ENCODE measurements around the gene ITPKC. TPM values are rescaled to one million over a fixed set of nuclear protein-coding genes. Genes with fewer than 3 reads are reported as not detected.

Gene ITPKC
- polyA plus RNA-seq, 1 of the 3 experiments (the other 2 are of a cell fraction): 6.3 TPM

DNA sequence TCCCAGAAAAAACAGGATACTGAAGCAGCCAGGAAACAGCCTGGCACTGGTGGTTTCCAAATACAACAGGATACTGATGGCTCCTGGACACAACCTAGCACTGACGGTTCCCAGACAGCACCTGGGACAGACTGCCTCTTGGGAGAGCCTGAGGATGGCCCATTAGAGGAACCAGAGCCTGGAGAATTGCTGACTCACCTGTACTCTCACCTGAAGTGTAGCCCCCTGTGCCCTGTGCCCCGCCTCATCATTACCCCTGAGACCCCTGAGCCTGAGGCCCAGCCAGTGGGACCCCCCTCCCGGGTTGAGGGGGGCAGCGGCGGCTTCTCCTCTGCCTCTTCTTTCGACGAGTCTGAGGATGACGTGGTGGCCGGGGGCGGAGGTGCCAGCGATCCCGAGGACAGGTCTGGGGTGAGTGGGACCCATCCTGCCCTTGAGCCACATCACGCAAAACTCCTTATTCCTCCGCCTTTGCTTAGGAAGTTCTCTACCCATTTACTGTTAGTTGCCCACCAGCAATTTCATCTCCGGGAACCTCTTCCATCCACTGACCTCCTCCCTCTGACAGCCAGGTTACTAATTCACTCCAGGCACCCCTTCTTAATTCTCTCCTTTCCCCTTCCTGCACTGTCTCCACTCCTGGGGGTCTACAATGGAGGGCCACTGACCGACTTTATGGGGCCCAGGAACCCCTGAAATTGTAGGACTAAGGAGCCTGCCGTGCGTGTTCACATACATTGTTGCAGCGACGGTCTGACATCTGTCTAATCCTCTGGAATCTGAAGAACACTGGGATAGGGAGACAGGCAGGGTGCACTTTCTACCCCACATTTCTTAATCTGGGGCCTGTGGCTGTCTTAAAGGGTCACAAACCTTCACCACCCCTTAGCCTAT, 1.2 kb downstream of the ITPKC start:
- ChIA-PET POLR2A (interaction anchor here (1.4 to 1.8 kb wide), 2 partner anchors 27 to 55 kb away, joined by 4 to 5 read pairs; partner anchors contain the start of gene NUMBL), CTCF (interaction anchor here (0.9 kb wide), 1 partner anchor 59 kb away, joined by 3 read pairs; no protein-coding TSS in a partner anchor)
- WGBS (ENCODE audit: low lambda C conversion rate): 73% methylated on average over 18 of the region's 20 CpGs
- H4K20me1 ChIP-seq (ENCODE audit: insufficient read depth): peaks cover 3% of the 10 kb centered on the region; the same call in 1 of the 2 replicates
- no peak overlapping the region for H2AFZ ChIP-seq (ENCODE audit: low read depth)
- H3K4me3 ChIP-seq (ENCODE audit: low read depth in 2 of 2, low read length in 1 of 2): peak overlapping the region; percentile 70 to 80
- H3K9me3 ChIP-seq: no peaks in the 10 kb centered on the region
- peaks cover 8 to 35% of the 10 kb centered on the region in 2 experiments; a peak in 1 of 4 replicates for H3K4me1 ChIP-seq (ENCODE audit: control insufficient read depth in 1 of 2, insufficient read depth in 2 of 2, low read depth in 1 of 2, low read length in 1 of 2)
- peaks cover 0 to 5% of the 10 kb centered on the region in 2 experiments for H3K36me3 ChIP-seq (replicated peaks in 1 of 2; ENCODE audit: control insufficient read depth in 1 of 2, insufficient read depth in 2 of 2, low read length in 1 of 2)
- peaks cover 70% of the 10 kb centered on the region for H3K79me2 ChIP-seq (ENCODE audit: insufficient read depth)
- H3K27ac ChIP-seq (ENCODE audit: low read depth in 2 of 2, low read length in 1 of 2): peak overlapping the region; percentile 35 to 100; a peak in 2 of 4 replicates
- DNase-seq: no peak
- H3K9me2 ChIP-seq: no peaks in the 10 kb centered on the region
- H3F3A ChIP-seq (replicated peaks; ENCODE audit: insufficient read depth): peaks cover 17% of the 10 kb centered on the region
- peak overlapping the region; percentile 98 for H3K9ac ChIP-seq
- H3K27me3 ChIP-seq (ENCODE audit: insufficient read depth): no peaks in the 10 kb centered on the region
- peak overlapping the region; percentile 89 for H3K4me2 ChIP-seq
- no peak for TF ChIP-seq EZH2phosphoT487 (IDR thresholded peaks at IDR 0.05; ENCODE audit: borderline replicate concordance, low read depth)
- no peak for TF ChIP-seq CHD2 (IDR thresholded peaks at IDR 0.05; ENCODE audit: low read length, partially characterized antibody)
- no peak for TF ChIP-seq MXI1 (IDR thresholded peaks at IDR 0.05; ENCODE audit: low read depth, low read length)
- TF ChIP-seq NFIC (IDR thresholded peaks at IDR 0.05; ENCODE audit: borderline replicate concordance): no peak
- TF ChIP-seq GABPA (IDR thresholded peaks at IDR 0.05; ENCODE audit: low read depth): no peak
- TF ChIP-seq, protein P1, sequence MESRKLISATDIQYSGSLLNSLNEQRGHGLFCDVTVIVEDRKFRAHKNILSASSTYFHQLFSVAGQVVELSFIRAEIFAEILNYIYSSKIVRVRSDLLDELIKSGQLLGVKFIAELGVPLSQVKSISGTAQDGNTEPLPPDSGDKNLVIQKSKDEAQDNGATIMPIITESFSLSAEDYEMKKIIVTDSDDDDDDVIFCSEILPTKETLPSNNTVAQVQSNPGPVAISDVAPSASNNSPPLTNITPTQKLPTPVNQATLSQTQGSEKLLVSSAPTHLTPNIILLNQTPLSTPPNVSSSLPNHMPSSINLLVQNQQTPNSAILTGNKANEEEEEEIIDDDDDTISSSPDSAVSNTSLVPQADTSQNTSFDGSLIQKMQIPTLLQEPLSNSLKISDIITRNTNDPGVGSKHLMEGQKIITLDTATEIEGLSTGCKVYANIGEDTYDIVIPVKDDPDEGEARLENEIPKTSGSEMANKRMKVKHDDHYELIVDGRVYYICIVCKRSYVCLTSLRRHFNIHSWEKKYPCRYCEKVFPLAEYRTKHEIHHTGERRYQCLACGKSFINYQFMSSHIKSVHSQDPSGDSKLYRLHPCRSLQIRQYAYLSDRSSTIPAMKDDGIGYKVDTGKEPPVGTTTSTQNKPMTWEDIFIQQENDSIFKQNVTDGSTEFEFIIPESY (IDR thresholded peaks at IDR 0.05; ENCODE audit: borderline replicate concordance, low read depth): no peak
- no peak for TF ChIP-seq TCF12 (IDR thresholded peaks at IDR 0.05)
- no peak for TF ChIP-seq JUND (IDR thresholded peaks at IDR 0.05)
- TF ChIP-seq, protein P2, sequence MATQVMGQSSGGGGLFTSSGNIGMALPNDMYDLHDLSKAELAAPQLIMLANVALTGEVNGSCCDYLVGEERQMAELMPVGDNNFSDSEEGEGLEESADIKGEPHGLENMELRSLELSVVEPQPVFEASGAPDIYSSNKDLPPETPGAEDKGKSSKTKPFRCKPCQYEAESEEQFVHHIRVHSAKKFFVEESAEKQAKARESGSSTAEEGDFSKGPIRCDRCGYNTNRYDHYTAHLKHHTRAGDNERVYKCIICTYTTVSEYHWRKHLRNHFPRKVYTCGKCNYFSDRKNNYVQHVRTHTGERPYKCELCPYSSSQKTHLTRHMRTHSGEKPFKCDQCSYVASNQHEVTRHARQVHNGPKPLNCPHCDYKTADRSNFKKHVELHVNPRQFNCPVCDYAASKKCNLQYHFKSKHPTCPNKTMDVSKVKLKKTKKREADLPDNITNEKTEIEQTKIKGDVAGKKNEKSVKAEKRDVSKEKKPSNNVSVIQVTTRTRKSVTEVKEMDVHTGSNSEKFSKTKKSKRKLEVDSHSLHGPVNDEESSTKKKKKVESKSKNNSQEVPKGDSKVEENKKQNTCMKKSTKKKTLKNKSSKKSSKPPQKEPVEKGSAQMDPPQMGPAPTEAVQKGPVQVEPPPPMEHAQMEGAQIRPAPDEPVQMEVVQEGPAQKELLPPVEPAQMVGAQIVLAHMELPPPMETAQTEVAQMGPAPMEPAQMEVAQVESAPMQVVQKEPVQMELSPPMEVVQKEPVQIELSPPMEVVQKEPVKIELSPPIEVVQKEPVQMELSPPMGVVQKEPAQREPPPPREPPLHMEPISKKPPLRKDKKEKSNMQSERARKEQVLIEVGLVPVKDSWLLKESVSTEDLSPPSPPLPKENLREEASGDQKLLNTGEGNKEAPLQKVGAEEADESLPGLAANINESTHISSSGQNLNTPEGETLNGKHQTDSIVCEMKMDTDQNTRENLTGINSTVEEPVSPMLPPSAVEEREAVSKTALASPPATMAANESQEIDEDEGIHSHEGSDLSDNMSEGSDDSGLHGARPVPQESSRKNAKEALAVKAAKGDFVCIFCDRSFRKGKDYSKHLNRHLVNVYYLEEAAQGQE (IDR thresholded peaks at IDR 0.05; ENCODE audit: low read depth, low read length): no peak
- no peak for TF ChIP-seq MEF2A (IDR thresholded peaks at IDR 0.05; ENCODE audit: borderline replicate concordance, low read depth)
- TF ChIP-seq ELF1 (IDR thresholded peaks at IDR 0.05): no peak
- no peak for TF ChIP-seq TEAD4 (IDR thresholded peaks at IDR 0.05; ENCODE audit: borderline replicate concordance, insufficient read depth)
- TF ChIP-seq EP300 (IDR thresholded peaks at IDR 0.05; ENCODE audit: borderline replicate concordance in 1 of 2, low read depth in 1 of 2, low read length in 1 of 2): no peak
- TF ChIP-seq RFX5 (IDR thresholded peaks at IDR 0.05; ENCODE audit: low read length): no peak
- TF ChIP-seq, protein P3, sequence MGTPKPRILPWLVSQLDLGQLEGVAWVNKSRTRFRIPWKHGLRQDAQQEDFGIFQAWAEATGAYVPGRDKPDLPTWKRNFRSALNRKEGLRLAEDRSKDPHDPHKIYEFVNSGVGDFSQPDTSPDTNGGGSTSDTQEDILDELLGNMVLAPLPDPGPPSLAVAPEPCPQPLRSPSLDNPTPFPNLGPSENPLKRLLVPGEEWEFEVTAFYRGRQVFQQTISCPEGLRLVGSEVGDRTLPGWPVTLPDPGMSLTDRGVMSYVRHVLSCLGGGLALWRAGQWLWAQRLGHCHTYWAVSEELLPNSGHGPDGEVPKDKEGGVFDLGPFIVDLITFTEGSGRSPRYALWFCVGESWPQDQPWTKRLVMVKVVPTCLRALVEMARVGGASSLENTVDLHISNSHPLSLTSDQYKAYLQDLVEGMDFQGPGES (IDR thresholded peaks at IDR 0.05; ENCODE audit: low read depth, low read length): no peak

All from SK-N-SH (cell line).